Cardiac septum (tissue), 1 donor: Measurements from ENCODE around the gene LRRC46. TPM values are rescaled to one million over a fixed set of nuclear protein-coding genes. Genes with fewer than 3 reads are reported as not detected.

Experiments
- DNase-seq: peaks from one replicate; pipeline ENCODE4 v3.0.0-alpha.2; 2020; ENCODE audit warnings: low spot score
- intact Hi-C: fragments of 100-400 bp; cut with DNase I; formaldehyde crosslinking; loops from one replicate; pipeline ENCODE4 v1.14.0; 2022
- total RNA-seq: library from RNA; stranded (reverse); fragmentation: NEBNext Ultra II Directional; extraction: Animal tissue kit (Norgen Biotek cat#: 25700); gene quantifications from one replicate; pipeline ENCODE4 v1.2.1, GENCODE V29; 2021
- donor health status: DM: no; HTN: no; CAD: no.

The LRRC46 gene
- total RNA-seq, 1 donor from 2014 or later: 0.27 TPM

GRCh38 chr17:47808036-47808829 is 23.2 kb upstream of the LRRC46 start:
- intact Hi-C loops: no loop called here
- no peak for DNase-seq

GRCh38 chr17:47808830-47809480 is 22.5 kb upstream of the LRRC46 start:
- no peak for DNase-seq
- intact Hi-C loops: no loop called here

GRCh38 chr17:47810200-47810821 is 21.2 kb upstream of the LRRC46 start:
- peak; percentile 49 for DNase-seq
- intact Hi-C loops: no loop called here

GRCh38 chr17:47810901-47811635 is 20.4 kb upstream of the LRRC46 start:
- peak; percentile 55 for DNase-seq
- intact Hi-C loops: no loop called here

- intact Hi-C loops: no loop called here
- DNase-seq: no peak
Observed at GRCh38 chr17:47811709-47812108, 19.8 kb upstream of the LRRC46 start.

- peak; percentile 62 for DNase-seq
- intact Hi-C loops: no loop called here
Observed at GRCh38 chr17:47812146-47812920, 19.1 kb upstream of the LRRC46 start.

- peak; percentile 75 for DNase-seq
- intact Hi-C loops: no loop called here
Observed at GRCh38 chr17:47813077-47813476, 18.4 kb upstream of the LRRC46 start.

GRCh38 chr17:47813512-47814031 is 17.9 kb upstream of the LRRC46 start:
- no peak for DNase-seq
- intact Hi-C loops: no loop called here

- DNase-seq: no peak
Observed at GRCh38 chr17:47815106-47815918, 16.2 kb upstream of the LRRC46 start.

GRCh38 chr17:47816111-47816735 is 15.2 kb upstream of the LRRC46 start:
- no peak for DNase-seq

More at GRCh38 chr17:47815106-47815918, 16.2 kb upstream of the LRRC46 start:
- intact Hi-C loops: no loop called here

GRCh38 chr17:47816947-47817346 is 14.5 kb upstream of the LRRC46 start:
- no peak for DNase-seq
- intact Hi-C loops: no loop called here

More at GRCh38 chr17:47816111-47816735, 15.2 kb upstream of the LRRC46 start:
- intact Hi-C loops: no loop called here

GRCh38 chr17:47818002-47818695 is 13.3 kb upstream of the LRRC46 start:
- intact Hi-C loops: no loop called here
- no peak for DNase-seq

- intact Hi-C loops: no loop called here
- DNase-seq: no peak
Observed at GRCh38 chr17:47819475-47819874, 12.0 kb upstream of the LRRC46 start.

- intact Hi-C loops: no loop called here
- no peak for DNase-seq
Observed at GRCh38 chr17:47820033-47820789, 11.3 kb upstream of the LRRC46 start.

GRCh38 chr17:47821031-47821423 is 10.4 kb upstream of the LRRC46 start:
- intact Hi-C loops: no loop called here
- no peak for DNase-seq
